Fibroblast of peridontal ligament (primary cell): ENCODE data around the gene NOD1.
"Not testable (repeated sequence)": the region's sequence is repeated elsewhere in the genome, so short reads cannot be mapped to it uniquely, and the experiment has no call there.

Source experiments
- DNase-seq: peaks from one replicate; pipeline ENCODE4 v3.0.0-alpha.2; 2010; ENCODE audit errors: extremely low read depth

The NOD1 gene

DNA sequence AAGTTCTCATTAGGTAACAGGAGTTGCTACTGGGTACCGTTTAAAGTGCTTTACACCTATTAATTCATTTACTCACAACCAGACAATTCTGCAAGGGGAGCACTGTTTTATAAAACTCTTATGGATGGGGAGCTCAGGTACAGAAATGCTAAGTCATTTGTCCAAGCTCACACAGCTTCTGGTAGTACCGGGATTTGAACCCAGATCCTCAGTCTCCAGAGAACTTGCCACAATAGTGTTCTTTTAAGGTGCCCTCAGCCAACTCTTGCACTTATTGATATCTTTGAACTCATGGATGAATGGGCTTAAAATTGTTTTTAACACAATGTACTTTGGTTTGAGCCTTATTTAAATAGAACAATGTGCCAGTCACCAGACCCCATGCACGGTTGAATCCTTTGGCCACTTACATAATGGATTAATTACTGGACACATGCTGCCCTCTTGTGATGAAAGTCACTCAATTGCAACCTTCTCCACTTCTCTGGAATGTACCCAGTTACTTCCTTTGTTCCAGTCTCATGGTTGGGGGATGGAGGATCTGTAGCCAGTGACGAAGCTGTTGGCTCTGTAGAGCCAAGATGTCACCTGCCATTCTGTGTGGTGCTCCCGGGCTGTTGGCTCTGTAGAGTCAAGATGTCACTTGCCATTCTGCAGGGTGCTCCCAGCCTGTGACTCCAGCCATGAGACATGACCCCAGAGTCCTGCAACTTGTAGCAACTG, 65.6 kb downstream of the NOD1 start:
- peak; percentile 91 for DNase-seq

GRCh38 chr7:30411897-30412296, 66.7 kb downstream of the NOD1 start:
- no peak for DNase-seq

GRCh38 chr7:30411173-30411572, 67.4 kb downstream of the NOD1 start:
- DNase-seq: no peak

GRCh38 chr7:30406664-30407425, 71.7 kb downstream of the NOD1 start:
- peak; percentile 12 for DNase-seq

- DNase-seq: no peak
Measured at GRCh38 chr7:30405179-30405578, 73.4 kb downstream of the NOD1 start.

DNA sequence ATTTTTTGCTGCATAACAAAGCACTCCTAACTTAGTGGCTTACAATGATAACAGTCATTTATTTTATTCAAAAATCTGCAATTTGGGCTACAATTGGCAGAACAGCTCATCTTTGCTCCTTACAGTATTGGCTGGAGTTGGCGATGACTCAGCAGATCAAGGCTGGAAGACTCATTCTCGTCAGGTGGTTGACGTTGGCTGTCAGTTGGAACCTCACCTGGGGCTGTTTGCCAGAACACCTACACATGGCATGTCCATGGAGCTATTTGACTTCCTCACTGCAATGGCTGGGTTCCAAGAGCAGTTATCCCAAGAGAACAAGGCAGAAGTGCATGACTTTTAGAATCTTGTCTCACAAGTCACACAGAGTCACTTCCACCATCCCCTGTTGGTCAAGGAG, 75.1 kb downstream of the NOD1 start:
- DNase-seq: no peak

GRCh38 chr7:30396389-30396788, 82.2 kb downstream of the NOD1 start:
- DNase-seq: peak; percentile 11

GRCh38 chr7:30395676-30396075, 82.9 kb downstream of the NOD1 start:
- no peak for DNase-seq

DNA sequence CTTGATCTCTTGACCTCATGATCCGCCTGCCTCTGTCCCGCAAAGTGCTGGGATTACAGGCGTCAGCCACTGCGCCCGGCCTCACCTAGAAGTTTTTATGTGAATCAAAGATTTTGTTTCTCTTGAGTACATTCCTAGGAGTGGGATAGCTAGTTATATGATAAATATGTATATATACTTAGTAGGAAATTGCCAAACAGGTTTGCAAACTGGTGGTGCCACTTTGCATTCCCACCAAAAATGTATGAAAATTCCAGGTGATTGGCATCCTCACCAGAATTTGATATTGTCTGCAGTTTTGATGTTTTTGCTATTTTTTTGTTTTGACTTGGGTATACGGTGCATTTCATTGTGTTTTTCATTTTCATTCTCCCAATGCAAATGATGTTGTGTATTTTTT, 86.8 kb downstream of the NOD1 start:
- no peak for DNase-seq

GRCh38 chr7:30390736-30391636, 87.6 kb downstream of the NOD1 start:
- no peak for DNase-seq

DNA sequence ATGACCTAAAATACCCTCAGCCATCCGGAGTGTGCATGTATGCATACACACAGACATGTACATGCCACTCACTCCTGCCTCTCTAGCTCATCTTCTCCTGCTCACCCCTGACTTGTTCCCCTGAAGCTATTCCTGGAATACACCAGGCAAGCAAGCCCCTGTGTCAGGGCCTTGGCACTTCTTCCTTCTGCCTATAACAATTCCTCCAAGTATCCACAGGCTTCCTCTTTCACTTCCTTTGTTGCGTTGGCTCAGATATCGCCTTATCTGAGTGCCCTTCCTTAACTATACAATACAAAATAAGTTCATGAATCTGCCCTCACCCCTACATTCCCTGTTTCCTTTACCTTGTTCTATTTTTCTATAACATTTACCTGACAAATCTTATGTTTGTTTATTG, 88.8 kb downstream of the NOD1 start:
- no peak for DNase-seq

GRCh38 chr7:30382607-30383006, 96.0 kb downstream of the NOD1 start:
- no peak for DNase-seq

GRCh38 chr7:30380824-30381223, 97.8 kb downstream of the NOD1 start:
- not testable (repeated sequence) for DNase-seq

DNA sequence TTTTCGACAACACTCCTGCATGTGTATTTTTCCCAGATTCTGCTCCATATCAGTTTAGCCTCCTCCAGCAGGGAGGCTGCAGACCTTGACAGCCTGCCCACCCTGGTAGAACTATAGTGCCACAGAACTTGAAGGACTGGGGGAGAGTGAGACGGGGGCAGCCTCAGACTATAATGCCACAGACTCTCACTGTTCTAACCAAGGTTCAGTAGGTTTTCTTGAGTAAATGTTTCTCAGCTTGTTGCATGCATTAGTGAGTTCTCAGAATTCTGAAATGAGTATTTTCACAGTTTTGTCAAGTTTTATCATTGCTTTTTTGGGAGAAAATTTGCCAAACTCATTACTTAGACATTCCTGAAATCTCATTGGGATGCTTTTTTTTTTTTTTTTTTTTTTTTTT, 98.3 kb downstream of the NOD1 start:
- no peak for DNase-seq

GRCh38 chr7:30379741-30380140, 98.8 kb downstream of the NOD1 start:
- no peak for DNase-seq

- DNase-seq: peak; percentile 89
Measured at GRCh38 chr7:30379131-30379530, 99.5 kb downstream of the NOD1 start.

GRCh38 chr7:30378275-30378674, 100.3 kb downstream of the NOD1 start:
- peak; percentile 17 for DNase-seq
